Psoas muscle (tissue), 8 donors: ENCODE results near the gene YAP1. TPM values are rescaled to one million over a fixed set of nuclear protein-coding genes. Genes with fewer than 3 reads are reported as not detected.

Source experiments
- ATAC-seq, 4 donors: fragments of 200-7000 bp; cut with Tn5 transposase; one replicate each; pipeline ENCODE4 v1.9.1; 2020; ENCODE audit warnings: moderate library complexity in 3 of 4, mild to moderate bottlenecking in 2 of 4
- DNase-seq, 2 donors: peaks; one replicate each; pipeline ENCODE4 v3.0.0-alpha.2; 2020
- H3K27ac ChIP-seq: fragments of 200-600 bp; one replicate; pipeline ENCODE4 v1.8.0; 2022
- H3K27me3 ChIP-seq, 3 donors: fragments of 200-600 bp in 1 of 3; one replicate each; pipeline versions ENCODE4 v1.6.1 to v1.8.0; 2013 to 2022; ENCODE audit warnings: low read length in 2 of 3, mild to moderate bottlenecking in 2 of 3, moderate library complexity in 1 of 3; ENCODE audit not compliant: insufficient read depth in 3 of 3
- H3K36me3 ChIP-seq, 2 donors: fragments of 200-600 bp in 1 of 2; one replicate each; pipeline versions ENCODE4 v1.6.1 to v1.8.0; 2013 to 2022; ENCODE audit warnings: low read depth in 1 of 2, mild to moderate bottlenecking in 1 of 2, moderate library complexity in 1 of 2; ENCODE audit not compliant: insufficient read depth in 1 of 2
- H3K4me1 ChIP-seq: fragments of 200-600 bp; one replicate; pipeline ENCODE4 v1.8.0; 2022
- H3K4me3 ChIP-seq: fragments of 200-600 bp; one replicate; pipeline ENCODE4 v1.8.0; 2022; ENCODE audit warnings: mild to moderate bottlenecking
- H3K9me3 ChIP-seq: fragments of 200-600 bp; one replicate; pipeline ENCODE4 v1.8.0; 2022
- WGBS, 3 donors: extraction: QIAGEN DNeasy Blood & Tissue Kit; methylation state at CpG; one replicate each; pipeline versions ENCODE4 v1.1.6 to v1.1.7; 2013; 5-methylcytosine and 5-hydroxymethylcytosine counted together
- intact Hi-C, 2 donors: fragments of 100-400 bp; cut with DNase I; formaldehyde crosslinking; loops; one replicate each; pipeline versions ENCODE4 v1.11.0 to v1.14.2; 2022
- polyA plus RNA-seq, 3 donors: library from polyadenylated mRNA; stranded (reverse); fragments of 200-250 nt; gene quantifications; one replicate each; pipeline ENCODE4 v1.2.3, GENCODE V29; 2013
- total RNA-seq, 4 donors: library from RNA; stranded (reverse); fragmentation: NEBNext Ultra II Directional in 2 of 4; extraction: Animal tissue kit (Norgen Biotek cat#: 25700) in 2 of 4; gene quantifications; one replicate each; pipeline versions ENCODE4 v1.2.1 to v1.2.4, GENCODE V29; 2021 to 2023
- TF ChIP-seq, protein P1 (sequence below): fragments of 200-600 bp; IDR thresholded peaks from one replicate; pipeline ENCODE4 v1.8.0; 2022; ENCODE audit warnings: antibody characterized with exemption
- donor health status: healthy with polysubstance abuse.
- donor health status: DM: no; HTN: no; CAD: no; lungs with moderate emphysema.
- donor health status: Bipolar disorder and iron deficiency.
- donor health status: healthy.
- donor health status: DM: yes; HTN: yes; CAD: no.
- donor health status: DM: no; HTN: no; CAD: no.
- donor health status: DM: no; HTN: no; CAD: no.
- donor health status: DM: yes; HTN: yes; CAD: no.

The YAP1 gene
- total and polyA plus RNA-seq, 7 donors: 11.5 to 124 (median 42.3) TPM

DNA sequence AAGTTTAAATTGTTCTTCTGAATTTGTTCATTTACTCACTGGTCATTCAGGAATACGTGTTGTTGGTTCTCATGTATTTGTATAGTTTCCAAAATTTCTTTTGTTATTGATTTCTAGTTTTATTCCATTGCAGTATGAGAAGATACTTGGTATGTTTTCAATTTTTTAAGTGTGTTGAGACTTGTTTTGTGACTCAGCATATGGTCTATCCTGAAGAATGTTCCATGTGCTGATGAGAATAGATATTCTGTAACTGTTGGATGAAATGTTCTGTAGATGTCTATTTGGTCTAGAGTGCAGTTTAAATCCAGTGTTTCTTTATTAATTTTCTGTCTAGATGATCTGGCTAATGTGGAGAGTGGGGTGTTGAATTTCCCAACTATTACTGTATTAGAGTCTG lies 39.5 kb upstream of the YAP1 start:
- WGBS, 3 donors: 0 to 46% (median 0%) methylated on average over 1 of the region's 1 CpG
- DNase-seq (no peak), ATAC-seq (no peak)
- intact Hi-C loops: no loop called here
- peaks cover 17% of the 10 kb centered on the region for H3K9me3 ChIP-seq
- no peak overlapping the region for H3K27ac ChIP-seq
- no peak overlapping the region for H3K4me3 ChIP-seq
- TF ChIP-seq, protein P1, sequence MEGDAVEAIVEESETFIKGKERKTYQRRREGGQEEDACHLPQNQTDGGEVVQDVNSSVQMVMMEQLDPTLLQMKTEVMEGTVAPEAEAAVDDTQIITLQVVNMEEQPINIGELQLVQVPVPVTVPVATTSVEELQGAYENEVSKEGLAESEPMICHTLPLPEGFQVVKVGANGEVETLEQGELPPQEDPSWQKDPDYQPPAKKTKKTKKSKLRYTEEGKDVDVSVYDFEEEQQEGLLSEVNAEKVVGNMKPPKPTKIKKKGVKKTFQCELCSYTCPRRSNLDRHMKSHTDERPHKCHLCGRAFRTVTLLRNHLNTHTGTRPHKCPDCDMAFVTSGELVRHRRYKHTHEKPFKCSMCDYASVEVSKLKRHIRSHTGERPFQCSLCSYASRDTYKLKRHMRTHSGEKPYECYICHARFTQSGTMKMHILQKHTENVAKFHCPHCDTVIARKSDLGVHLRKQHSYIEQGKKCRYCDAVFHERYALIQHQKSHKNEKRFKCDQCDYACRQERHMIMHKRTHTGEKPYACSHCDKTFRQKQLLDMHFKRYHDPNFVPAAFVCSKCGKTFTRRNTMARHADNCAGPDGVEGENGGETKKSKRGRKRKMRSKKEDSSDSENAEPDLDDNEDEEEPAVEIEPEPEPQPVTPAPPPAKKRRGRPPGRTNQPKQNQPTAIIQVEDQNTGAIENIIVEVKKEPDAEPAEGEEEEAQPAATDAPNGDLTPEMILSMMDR: no peak
- no peaks in the 10 kb centered on the region for H3K27me3 ChIP-seq
- no peaks in the 10 kb centered on the region for H3K4me1 ChIP-seq
- no peaks in the 10 kb centered on the region for H3K36me3 ChIP-seq

DNA sequence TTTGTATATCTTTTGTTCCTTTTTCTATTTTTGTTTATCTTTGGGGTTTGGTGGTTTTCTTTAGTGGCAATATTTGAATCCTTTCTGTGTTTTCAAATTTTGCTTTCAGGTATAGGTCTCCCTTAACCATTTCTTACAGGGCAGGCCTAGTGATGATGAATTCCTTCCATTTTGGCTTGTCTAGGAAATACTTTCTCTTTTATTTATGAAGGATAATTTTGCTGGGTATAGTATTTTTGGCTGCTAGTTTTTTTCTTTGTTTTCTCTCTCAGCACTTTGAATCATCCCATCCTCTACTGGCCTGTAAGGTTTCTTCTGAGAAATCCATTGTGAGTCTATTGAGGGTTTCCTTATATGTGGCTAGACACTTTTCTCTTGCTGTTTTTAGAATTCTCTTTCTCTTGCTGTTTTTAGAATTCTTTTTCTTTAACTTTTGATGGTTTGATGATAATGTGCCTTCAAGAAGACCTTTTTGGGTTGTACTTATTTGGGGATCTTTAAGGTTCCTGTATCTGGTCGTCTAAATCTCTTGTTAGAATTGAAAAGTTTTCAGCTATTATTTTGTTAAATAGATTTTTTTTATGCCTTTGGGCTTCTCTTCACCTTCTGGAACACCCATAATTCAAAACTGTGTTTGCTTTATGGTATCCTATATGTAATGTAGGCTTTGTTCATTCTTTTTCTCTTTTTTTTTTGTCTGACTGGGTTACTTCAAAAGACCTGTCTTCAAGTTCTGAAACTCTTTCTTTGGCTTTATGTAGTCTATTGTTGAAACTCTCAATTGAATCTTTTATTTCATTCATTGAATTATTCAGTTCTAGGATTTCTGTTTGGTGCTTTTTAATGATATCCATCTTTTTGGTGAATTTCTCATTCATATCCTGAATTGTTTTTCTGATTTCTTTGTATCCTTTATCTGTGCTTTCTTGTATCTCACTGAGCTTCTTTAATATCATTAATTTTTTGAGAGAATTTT lies 38.5 kb upstream of the YAP1 start:
- ATAC-seq (no peak), DNase-seq (no peak)
- 83 to 100% (median 90%) methylated on average over 1 of the region's 1 CpG for WGBS, 3 donors
- no peaks in the 10 kb centered on the region for H3K36me3 ChIP-seq
- no peak overlapping the region for H3K27ac ChIP-seq
- TF ChIP-seq, protein P1: no peak
- peaks cover 17% of the 10 kb centered on the region for H3K9me3 ChIP-seq
- intact Hi-C loops: no loop called here
- H3K4me3 ChIP-seq: no peak overlapping the region
- H3K27me3 ChIP-seq: no peaks in the 10 kb centered on the region
- H3K4me1 ChIP-seq: no peaks in the 10 kb centered on the region

DNA sequence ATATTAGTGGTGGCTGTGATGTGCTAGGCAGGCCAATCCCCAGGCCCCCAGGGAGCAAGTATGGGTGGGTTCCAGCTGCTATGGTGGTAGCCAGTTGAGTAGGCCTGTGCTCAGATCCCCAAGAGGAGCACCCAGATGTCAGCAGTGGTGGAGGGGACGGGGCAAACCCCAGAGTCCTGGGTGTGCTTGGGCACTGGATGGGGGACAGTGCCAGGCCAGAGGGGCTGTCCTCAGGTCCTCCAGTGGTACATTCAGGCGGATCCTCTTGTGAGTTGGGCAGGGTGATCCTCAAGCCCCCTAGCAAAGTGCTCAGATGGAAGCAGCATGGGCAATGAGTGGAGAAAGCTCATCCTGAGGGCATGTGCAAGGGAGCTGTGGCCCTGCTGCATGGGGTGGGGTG lies 37.0 kb upstream of the YAP1 start:
- Histone ChIP-seq H3K4me1 (no peaks in the 10 kb centered on the region), H3K27ac (no peak overlapping the region), H3K4me3 (no peak overlapping the region), H3K27me3 (no peaks in the 10 kb centered on the region), H3K9me3 (peaks cover 17% of the 10 kb centered on the region), H3K36me3 (no peaks in the 10 kb centered on the region)
- TF ChIP-seq, protein P1: no peak
- 91 to 94% (median 93%) methylated on average over 2 of the region's 2 CpGs for WGBS, 3 donors
- intact Hi-C loops: no loop called here
- DNase-seq (no peak), ATAC-seq (no peak)

DNA sequence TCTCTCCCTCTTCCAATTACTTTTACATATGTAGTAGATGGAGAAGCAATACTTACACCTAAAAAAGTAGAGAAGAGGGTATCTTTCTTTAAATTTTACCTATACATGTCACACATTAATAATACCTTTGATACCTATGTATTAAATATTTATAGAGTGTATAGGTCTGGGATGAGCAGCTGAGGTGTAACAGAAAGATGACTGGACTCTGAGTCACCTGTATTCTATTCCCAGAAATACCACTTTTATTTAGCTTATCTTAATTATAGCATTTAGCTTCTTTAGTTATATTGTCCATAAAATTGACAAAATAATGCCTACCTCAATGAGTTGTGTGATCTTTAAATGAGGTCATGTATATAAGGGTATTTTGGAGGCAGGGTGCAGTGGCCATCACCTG lies 30.6 kb upstream of the YAP1 start:
- no peaks in the 10 kb centered on the region for H3K27me3 ChIP-seq
- H3K36me3 ChIP-seq: no peaks in the 10 kb centered on the region
- H3K9me3 ChIP-seq: no peaks in the 10 kb centered on the region
- intact Hi-C loops: no loop called here
- no peaks in the 10 kb centered on the region for H3K4me1 ChIP-seq
- DNase-seq (no peak), ATAC-seq (no peak)
- TF ChIP-seq, protein P1: no peak
- no peak overlapping the region for H3K27ac ChIP-seq
- no peak overlapping the region for H3K4me3 ChIP-seq

DNA sequence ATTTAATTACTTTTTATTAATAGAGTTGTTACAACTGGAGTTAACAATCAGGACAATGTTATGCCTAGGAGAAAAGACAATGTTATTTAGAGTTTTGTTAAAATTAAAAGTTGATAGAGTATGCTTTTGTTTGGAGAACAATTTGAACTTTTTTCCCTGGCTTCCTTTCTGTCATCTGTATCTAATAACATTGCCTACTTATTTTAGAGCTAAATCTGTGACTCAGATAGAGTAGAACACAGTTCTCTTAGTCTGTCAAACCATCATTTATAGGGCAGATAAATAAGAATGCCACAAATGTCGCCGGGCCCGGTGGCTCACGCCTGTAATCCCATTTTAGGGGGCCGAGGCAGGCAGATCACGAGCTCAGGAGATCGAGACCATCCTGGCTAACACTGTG lies 28.9 kb upstream of the YAP1 start:
- ATAC-seq (no peak), DNase-seq (no peak)
- intact Hi-C loops: no loop called here
- H3K4me3 ChIP-seq: no peak overlapping the region
- TF ChIP-seq, protein P1: no peak
- no peaks in the 10 kb centered on the region for H3K27me3 ChIP-seq
- 93 to 97% (median 93%) methylated on average over 7 of the region's 7 CpGs for WGBS, 3 donors
- no peaks in the 10 kb centered on the region for H3K9me3 ChIP-seq
- no peaks in the 10 kb centered on the region for H3K36me3 ChIP-seq
- H3K27ac ChIP-seq: no peak overlapping the region
- H3K4me1 ChIP-seq: no peaks in the 10 kb centered on the region
